ENCODE measurements around the gene RABEP1.
A peak's percentile ranks its signal among the peaks of the same experiment; 100 is the strongest.

The RABEP1 gene

GRCh38 chr17:5365831-5366230 is 83.7 kb downstream of the RABEP1 start:
- no peak for DNase-seq

DNA sequence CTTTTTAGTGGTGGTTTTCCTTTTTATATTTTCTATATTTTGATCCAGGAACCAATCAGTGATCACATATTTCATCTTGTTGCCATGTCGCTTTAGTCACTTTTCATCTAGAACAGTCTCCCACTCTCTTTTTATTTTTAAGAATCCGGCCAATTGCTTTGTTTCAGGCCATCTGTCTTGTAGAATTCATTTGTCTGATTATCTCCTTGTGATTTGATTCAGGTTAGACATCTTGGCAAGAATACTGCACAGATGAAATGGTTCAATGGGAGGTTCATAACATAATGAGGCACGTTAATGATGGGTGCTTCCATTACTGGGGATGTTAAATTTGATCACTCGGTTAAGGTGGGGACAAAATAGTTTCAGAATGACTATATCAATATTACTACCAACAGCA is 88.3 kb downstream of the RABEP1 start:
- no peak for DNase-seq

GRCh38 chr17:5373112-5373511 is 91.0 kb downstream of the RABEP1 start:
- DNase-seq: no peak

- DNase-seq: no peak
Observed at GRCh38 chr17:5378566-5379207, 96.6 kb downstream of the RABEP1 start.

DNA sequence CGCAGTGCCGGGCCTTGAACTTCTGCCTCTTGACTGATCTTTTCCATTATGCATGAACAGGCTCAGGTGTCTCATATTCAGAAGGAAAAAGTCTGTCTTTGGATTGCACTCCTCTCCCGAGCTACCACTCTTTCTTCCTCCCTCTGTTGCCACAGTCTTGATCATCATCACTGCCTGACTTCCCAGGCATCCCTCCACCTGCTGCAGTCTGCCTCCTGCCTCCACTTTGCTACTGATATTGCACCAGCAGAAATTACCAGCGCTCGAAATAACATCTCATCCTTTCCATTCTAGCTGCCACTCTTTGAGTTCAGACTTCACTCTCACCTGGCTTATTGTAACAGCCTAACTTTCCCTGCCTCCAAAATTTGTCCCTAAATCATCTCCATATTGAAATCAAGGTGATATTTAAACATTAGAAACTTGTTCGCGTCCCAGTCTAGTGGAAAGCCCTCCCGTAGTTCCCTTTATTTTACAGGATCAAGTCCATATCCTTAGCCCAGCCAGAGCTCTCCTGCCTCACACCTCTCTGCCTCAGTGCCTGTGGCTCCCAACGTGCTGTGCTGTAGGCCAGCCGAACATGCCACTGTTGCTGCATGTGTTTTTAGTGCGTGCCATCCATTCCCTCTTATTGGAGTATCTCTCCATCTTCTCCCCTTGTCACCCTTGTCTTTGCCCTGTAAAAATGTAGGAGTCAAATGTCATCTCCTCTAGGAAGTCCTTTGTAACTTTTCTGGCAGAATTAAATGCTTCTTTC is 97.4 kb downstream of the RABEP1 start:
- no peak for DNase-seq

DNA sequence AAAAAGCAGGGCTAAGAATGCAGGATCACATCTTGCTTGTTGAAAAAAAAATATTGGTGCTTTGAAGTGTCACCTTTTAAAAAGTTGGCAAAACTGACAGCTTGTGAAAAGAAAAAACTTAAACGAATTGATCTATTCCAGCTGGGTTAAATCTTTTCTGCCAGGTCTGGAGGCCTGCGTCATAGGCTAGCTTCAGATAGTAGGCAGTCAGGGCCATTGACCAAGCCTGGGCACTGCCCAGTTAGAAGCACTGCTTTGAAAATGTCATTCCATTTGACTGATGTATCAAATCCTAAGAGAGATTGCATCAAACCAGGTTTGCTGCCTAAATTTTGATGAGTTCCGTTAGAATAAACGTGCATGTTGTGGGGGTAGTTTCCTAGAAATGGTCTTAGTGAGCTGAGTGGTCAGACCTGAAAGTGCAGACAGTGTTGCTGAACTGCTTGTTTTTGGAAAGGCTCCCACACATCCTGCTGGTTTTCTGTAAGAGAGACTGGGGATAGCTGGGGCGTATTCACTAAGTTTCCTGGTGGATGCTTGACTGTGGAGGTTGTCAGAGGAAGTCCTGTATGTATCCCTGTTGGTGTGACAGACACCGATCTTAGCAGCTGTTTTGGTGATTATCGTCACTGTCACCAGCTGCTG is 98.5 kb downstream of the RABEP1 start:
- DNase-seq: no peak

DNA sequence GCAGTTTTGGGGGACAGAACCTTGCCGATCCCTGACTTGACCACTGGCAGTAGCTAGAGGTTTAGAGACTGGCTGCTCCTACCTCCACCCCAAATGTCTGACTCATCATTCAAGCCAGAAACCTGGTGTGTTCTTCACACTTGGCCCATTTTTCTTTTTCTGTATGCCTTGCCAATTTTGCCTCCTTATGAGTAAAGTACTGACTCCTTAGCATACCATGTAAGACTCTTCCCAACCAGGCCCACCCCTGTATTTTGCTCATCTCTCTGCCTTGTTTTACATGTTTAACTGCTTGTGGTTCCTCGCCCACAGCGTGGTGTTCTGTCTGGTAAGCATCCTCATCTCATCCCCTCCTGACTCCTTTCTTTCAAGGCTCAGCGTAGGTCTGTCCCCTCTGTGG is 99.5 kb downstream of the RABEP1 start:
- no peak for DNase-seq

DNA sequence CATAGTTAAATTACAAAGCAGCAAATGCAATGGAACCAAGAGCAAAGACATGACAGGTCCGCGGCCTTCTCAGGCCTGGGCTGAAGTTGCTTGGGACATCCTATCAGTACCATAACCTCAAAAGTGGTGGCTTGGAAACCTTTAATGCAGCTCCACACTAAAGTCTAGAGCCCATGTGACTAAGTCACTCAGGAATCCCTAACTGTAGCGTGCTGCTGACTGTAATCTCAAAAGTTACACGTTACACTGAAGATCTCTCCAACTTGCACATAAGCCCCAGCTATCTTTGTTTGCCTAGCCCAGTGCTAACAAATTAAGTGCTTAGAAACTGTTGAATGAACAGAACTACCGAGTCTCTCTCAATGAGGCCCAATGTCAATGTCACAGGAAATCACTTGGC is 109.6 kb downstream of the RABEP1 start:
- no peak for DNase-seq

GRCh38 chr17:5396612-5397011 is 114.5 kb downstream of the RABEP1 start:
- DNase-seq: no peak

DNA sequence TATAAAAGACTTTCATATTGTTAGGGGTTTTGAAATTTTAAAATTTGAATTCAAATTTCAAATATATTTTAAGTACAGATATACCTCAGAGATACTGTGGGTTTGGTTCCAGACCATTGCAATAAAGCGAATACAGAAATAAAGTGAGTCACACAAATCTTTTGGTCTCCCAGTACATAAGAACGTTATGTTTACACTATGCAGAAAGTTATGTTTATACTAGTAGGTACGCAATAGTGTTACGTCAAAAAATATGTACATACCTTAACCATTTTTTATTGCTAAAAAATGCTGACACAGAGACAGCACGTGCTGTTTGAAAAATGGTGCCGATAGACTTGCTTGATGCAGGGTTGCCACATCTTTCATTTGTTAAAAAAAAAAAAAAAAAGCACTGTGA is 117.7 kb downstream of the RABEP1 start:
- no peak for DNase-seq

DNA sequence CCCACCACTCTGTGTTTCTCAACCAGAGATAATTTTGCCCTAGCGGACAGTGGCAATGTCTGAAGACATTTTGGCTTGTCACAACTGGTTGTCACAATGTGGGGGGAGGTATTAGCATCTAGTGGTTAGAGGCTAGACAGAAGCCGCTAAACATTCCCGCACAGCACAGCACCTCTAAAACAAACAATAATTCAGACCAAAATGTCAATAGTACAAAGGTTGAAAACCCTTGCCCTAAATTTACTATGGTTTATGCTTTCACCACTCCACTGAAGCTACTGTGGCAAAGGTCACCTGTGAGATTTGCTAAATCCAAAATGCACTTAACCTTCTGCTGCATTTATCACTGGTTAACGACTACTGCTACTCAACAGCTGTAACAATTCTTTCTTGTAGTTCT is 123.3 kb downstream of the RABEP1 start:
- DNase-seq: no peak

- DNase-seq: no peak
Observed at GRCh38 chr17:5408186-5408585, 126.1 kb downstream of the RABEP1 start.

DNA sequence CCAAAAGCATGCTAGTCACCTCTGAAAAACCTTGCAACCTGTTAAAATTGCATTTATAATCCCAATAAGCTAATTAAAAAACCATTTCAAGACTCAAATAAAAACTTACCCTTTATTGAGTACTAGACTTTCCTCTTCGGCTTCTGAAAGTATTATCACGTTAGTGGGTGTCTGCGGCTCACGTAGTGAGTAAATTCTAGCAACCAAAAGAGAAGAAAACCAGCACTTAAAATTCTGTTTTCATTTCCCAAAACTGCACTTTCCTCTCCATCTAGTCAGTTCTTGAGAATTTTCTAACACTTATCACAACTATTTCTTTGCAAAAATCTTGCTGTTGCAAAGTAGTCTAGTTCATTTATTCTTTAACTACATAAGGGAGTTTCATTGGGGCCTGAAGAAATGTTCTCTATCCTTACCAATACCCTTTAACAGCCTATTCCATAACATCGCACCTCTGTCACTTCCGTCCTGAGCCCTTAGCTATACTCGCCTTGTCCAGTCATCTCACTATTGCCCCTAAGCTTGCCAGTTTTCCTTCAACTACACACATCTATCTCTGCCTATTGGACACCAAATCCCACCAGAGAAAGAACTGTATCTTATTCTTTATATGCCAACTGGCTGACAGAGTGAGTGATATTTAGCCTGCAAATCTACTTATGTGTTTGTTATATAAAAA is 128.6 kb downstream of the RABEP1 start:
- no peak for DNase-seq

- DNase-seq: no peak
Observed at GRCh38 chr17:5413682-5414081, 131.6 kb downstream of the RABEP1 start.

- no peak for DNase-seq
Observed at GRCh38 chr17:5416901-5417300, 134.8 kb downstream of the RABEP1 start.

GRCh38 chr17:5418858-5419355 is 136.8 kb downstream of the RABEP1 start:
- peak; percentile 57 for DNase-seq

- peak; percentile 99 for DNase-seq
Observed at GRCh38 chr17:5419356-5419958, 137.4 kb downstream of the RABEP1 start, which contains the start of gene NUP88. Gene NUP88 (minus strand): TSS chr17:5419662. CDS start chr17:5419650, 12 bp downstream.

GRCh38 chr17:5419959-5420653 is 138.0 kb downstream of the RABEP1 start, which contains the start of gene RPAIN:
Gene RPAIN (plus strand): TSS chr17:5420182. CDS start chr17:5420211, 29 bp downstream.
- peak; percentile 97 for DNase-seq

DNA sequence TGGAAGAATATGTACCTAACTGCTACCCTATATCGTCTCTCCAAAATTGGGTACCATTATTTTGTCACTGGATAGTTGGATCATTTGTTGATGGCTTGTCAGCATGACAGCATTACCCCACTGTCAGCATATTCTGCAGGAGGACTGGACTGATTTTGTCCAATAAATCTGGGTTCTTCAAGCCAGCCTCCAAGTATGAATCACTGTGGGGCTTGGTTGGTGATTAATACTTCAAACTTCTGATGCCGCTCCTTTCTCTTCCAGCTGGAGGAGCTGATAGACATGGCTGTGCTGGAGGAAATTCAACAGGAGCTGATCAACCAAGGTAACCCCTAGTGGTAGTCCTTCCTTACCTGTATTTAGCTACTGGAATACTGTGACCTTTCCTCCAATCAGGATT is 140.4 kb downstream of the RABEP1 start:
- DNase-seq: no peak

GRCh38 chr17:5424909-5425308 is 142.8 kb downstream of the RABEP1 start:
- no peak for DNase-seq

DNA sequence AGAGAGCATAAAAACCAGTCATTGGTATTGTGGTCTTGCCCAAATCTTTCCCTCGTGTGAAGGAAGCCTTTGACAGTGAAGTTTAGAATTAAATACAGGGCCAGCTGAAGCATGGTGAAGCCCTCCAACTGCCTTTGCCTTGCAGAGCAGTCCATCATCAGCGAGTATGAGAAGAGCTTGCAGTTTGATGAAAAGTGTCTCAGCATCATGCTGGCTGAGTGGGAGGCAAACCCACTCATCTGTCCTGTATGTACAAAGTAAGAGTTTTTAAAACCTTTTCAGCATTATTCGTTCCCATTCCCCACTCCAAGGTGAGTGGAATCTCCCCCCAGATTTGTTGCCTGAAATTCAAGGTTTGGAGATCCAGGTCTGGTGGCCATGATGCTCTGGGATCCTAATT is 143.7 kb downstream of the RABEP1 start:
- DNase-seq: no peak

Data from NCI-H82 (cell line).